ENCODE measurements around the gene CD5L.

GRCh38 chr1:157799996-157800395, 41.6 kb downstream of the CD5L start:
- no peak for TF ChIP-seq POLR2AphosphoS5 (IDR thresholded peaks at IDR 0.05; ENCODE audit: low read depth, low read length)
- TF ChIP-seq CTCF (IDR thresholded peaks at IDR 0.05 in 2 of 3, conservative IDR thresholded peaks at IDR 0.05 in 1 of 3; ENCODE audit: borderline replicate concordance in 1 of 3, insufficient read depth in 1 of 3, low read depth in 2 of 3, low read length in 2 of 3): no peak
- TF ChIP-seq RAD21 (IDR thresholded peaks at IDR 0.05; ENCODE audit: low read depth): no peak
- no peak for TF ChIP-seq POLR2A (IDR thresholded peaks at IDR 0.05; ENCODE audit: borderline replicate concordance, extremely low read depth, insufficient read depth, insufficient read length)

All from HCT116 (cell line).